Measurements from ENCODE around the gene EPS8L2. TPM values are rescaled to one million over a fixed set of nuclear protein-coding genes. Genes with fewer than 3 reads are reported as not detected.

The EPS8L2 gene
- total and polyA plus RNA-seq, 2 of the 13 experiments (the other 11 are each of a cell fraction or from before 2014, with no cell fraction given), result 89.3 to 416 TPM

- TF ChIP-seq HES4 (CRISPR knock-in tag; IDR thresholded peaks at IDR 0.05; ENCODE audit: borderline replicate concordance) (peak; percentile 75; the same call in 1 of the 2 replicates), NFYC (CRISPR knock-in tag; IDR thresholded peaks at IDR 0.05) (no peak), RAD21 (CRISPR knock-in tag; IDR thresholded peaks at IDR 0.05) (peak; percentile 43), FOSL1 (CRISPR knock-in tag; IDR thresholded peaks at IDR 0.05; ENCODE audit: borderline replicate concordance) (peak; percentile 5; the same call in 1 of the 2 replicates), POLR2AphosphoS5 (IDR thresholded peaks at IDR 0.05; ENCODE audit: low read depth, low read length) (peak; percentile 30; the same call in 1 of the 2 replicates), MED1 (CRISPR knock-in tag; IDR thresholded peaks at IDR 0.05) (peak; percentile 48; the same call in 1 of the 2 replicates), NR2C2 (CRISPR knock-in tag; IDR thresholded peaks at IDR 0.05; ENCODE audit: borderline replicate concordance) (no peak), MLXIP (CRISPR knock-in tag; IDR thresholded peaks at IDR 0.05; ENCODE audit: borderline replicate concordance) (peak; percentile 24; the same call in 1 of the 2 replicates), ADNP (CRISPR knock-in tag; IDR thresholded peaks at IDR 0.05) (no peak), TMF1 (CRISPR knock-in tag; IDR thresholded peaks at IDR 0.05; ENCODE audit: low read depth) (peak; percentile 64; the same call in 1 of the 2 replicates), ZNF451 (CRISPR knock-in tag; IDR thresholded peaks at IDR 0.05) (peak; percentile 64; the same call in 1 of the 2 replicates), RORA (CRISPR knock-in tag; IDR thresholded peaks at IDR 0.05) (no peak), ZNF318 (CRISPR knock-in tag; IDR thresholded peaks at IDR 0.05) (0 out of 2 replicates have a peak, but pooled peaks have one; percentile 25), ZNF816 (CRISPR knock-in tag; IDR thresholded peaks at IDR 0.05; ENCODE audit: borderline replicate concordance) (peak; percentile 90; the same call in 1 of the 2 replicates), SAP130 (CRISPR knock-in tag; IDR thresholded peaks at IDR 0.05; ENCODE audit: low read depth) (peak; percentile 37)
Measured at GRCh38 chr11:695538-696248, 10.3 kb upstream of the EPS8L2 start, which contains the start of gene TMEM80 (continued).

Data from HepG2 (cell line).